Stimulated activated CD8-positive, alpha-beta memory T cell treated with anti-CD3 and anti-CD28 coated beads, Interleukin-7, amount 100 ng/mL, for 4 hours (primary cell): ENCODE data around the gene MTA1.

ENCODE experiments used
- DNase-seq, 2 donors: peaks; one replicate each; pipeline ENCODE4 v3.0.0-alpha.2; 2020; ENCODE audit warnings: low read depth in 2 of 2

Gene MTA1

GRCh38 chr14:105498430-105499255, 79.0 kb downstream of the MTA1 start:
- no peak for DNase-seq

DNA sequence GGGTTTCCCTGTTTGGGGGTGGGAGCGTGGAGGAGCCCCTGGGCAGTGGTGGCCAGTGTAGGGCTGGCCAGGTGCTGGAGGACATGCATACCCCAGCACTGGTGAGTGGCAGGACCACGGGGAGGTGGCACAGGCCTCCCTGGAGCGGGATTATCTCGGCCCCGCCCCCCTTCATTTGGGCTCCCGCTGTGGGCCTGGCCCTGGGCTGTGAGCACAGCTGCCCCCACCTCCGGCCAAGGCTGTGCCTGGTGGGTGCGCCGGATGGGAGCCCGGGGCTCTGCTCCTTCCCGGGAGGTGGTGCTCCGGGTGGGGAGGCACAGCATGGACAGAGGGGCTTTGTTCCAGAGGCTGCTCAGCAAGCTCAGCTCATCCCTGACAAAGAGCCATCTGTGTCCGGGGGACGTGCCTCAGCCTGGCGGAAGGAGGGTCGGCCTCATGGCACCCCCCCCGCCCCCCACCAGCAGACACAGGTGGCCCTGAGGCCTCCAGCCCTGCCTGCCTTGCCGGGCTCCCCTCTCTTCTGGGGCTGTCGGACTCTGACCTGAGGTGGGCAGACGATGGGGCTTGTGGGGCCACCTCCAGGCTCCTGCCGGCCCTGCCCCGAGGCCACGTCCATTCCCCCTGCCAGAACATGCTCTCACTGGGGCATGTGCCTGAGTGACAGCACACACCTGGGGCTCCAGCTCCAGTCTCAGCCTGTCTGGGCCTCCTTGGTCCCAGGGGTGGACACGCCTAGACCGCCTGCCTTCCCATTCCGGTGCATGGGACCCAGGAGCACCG, 79.8 kb downstream of the MTA1 start:
- no peak for DNase-seq

DNA sequence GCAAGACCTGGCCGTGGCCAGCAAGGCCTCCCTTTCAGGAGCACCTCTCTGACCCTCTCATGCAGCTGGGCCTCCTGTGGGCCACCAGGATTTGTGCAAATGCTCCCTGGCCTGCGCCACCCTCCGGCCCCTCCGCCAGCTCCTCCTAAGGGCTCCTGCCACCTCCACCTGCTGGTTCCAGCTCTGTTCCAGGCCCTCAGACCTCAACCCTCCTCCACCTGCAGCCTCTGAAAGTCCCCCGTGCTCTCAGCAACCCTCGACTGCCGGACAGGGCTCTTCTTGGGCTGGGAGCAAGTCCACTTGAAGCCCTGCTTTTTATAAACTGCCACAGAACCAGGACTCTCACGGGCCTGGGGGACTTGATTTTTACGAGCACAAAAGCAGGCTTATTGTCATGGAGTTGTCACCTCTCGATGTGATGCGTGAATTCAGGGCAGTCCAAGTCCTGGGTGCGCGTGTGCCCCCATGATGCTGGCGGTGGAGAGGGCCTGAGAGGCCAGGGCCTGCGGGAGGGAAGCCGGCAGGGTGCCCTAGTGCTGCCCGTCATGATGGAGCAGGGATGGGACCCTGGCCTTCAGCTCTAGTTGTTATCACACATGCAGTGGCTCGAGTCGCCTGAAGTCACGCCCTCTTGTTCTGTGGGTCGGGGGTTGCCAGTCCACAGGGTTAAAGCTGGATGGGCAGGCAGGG, 80.6 kb downstream of the MTA1 start:
- no peak for DNase-seq

DNA sequence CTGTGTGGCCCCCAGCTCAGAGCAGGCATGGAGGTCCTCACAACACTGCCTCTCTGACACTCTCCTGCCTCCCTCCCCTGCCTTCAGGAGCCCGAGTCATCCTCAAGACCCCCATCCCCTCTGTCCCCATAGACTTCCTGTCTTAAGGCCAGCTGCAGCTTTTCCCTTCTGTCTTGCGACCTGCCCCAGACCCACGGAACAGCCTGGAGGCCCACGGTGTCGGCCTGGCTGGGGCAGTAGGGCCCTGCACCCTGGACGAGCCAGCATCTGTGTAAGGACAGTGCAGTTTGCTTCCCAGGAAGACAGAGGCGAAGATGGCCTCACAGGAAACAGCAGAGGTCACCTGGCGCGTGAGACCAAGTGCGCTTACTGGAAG, 81.1 kb downstream of the MTA1 start:
- no peak for DNase-seq

- no peak for DNase-seq
Observed at GRCh38 chr14:105501504-105502291, 82.1 kb downstream of the MTA1 start.

- DNase-seq, result no peak
Observed at GRCh38 chr14:105502446-105503295, 83.0 kb downstream of the MTA1 start.

- DNase-seq, result no peak
Observed at GRCh38 chr14:105503296-105503640, 83.6 kb downstream of the MTA1 start.

DNA sequence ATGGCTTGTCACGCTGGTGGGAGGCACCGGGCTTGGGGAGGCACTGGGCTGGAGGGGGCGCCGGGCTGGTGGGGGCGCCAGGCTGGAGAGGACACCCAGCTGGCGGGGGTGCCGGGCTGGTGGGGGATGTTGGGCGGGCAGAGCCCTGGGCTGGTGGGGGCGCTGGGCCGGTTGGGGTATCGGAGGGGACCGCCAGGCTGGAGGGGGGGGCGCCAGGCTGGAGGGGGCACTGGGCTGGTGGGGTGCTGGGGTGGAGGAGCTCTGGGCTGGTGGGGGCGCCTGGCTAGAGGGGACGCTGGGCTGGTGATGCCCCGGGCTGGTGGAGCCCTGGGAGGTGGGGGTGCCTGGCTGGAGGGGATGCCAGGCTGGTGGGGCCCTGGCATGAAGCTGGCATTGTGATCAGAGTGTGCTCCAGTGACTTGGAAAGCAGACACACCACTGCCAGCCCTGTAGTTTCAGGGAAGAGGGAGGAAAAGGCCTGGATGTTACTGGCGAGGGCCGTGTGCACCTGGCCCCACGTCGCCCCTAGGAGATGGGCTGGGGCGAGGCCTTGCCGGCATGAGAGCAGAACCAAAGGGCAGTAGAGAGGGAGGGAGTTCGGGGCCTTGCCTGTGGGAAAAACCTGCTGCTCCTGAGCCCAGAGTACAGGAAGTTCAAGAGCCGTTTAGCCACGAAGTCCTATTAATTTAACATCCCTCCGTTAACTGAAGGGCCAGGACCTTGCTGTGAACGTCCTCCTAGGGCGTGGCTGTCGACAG, 84.5 kb downstream of the MTA1 start:
- DNase-seq, result no peak

GRCh38 chr14:105505101-105505500, 85.5 kb downstream of the MTA1 start:
- no peak for DNase-seq

DNA sequence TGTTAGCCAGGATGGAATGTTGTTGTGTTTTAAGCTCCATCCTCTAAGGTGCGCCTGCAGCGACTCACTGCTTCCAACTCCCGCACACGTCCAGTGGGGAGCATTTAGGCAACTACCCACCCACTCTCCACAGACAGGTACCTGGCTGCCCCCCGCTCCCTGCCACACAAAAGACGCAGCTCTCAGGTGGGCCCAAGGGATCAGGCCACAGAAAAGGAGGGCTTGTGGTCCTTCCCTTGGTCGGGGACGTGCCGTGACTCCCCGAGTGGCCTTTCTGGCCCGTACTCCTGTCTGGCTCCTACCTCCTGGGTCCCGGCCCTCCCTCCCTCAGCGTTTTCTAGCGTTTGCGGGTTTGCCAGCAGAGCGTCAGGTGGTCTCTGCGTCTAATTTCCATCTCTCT, 87.6 kb downstream of the MTA1 start:
- no peak for DNase-seq

GRCh38 chr14:105508069-105508468, 88.4 kb downstream of the MTA1 start:
- DNase-seq, result no peak

DNA sequence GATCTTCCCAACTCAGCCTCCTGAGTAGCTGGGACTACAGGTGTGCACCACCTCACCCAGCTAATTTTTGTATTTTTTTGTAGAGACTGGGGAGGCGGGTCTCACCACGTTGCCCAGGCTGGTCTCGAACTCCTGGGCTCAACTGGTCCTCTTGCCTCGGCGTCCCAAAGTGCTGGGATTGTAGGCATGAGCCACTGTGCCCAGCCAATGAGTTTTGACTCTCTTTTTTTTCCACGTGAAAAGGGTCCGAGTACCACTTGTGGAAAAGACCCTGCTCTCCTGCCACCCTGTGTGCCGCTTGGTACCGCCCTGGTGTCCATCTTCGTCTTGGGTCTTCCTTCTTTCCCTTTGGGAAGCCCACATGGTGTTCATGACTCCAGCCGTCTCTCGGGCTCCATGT, 89.0 kb downstream of the MTA1 start:
- no peak for DNase-seq

DNA sequence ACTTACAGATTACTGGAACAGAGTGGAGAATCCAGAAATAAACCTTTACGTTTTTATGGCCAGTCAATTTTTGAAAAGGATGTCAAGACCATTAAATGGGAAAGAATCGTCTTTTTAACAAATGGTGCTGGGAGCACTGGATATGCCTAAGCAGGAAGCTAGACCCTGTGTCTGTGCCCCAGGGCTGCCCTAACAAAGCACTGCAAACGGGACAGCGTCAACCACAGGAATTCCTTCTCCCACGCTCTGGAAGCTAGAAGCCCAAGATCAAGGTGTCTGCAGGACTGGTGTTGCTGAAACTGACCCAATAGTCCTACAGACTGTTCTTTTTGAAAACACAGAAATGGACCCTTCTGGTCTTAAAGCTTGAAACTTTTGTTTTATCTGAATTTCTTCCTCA, 97.5 kb downstream of the MTA1 start:
- DNase-seq, result no peak

DNA sequence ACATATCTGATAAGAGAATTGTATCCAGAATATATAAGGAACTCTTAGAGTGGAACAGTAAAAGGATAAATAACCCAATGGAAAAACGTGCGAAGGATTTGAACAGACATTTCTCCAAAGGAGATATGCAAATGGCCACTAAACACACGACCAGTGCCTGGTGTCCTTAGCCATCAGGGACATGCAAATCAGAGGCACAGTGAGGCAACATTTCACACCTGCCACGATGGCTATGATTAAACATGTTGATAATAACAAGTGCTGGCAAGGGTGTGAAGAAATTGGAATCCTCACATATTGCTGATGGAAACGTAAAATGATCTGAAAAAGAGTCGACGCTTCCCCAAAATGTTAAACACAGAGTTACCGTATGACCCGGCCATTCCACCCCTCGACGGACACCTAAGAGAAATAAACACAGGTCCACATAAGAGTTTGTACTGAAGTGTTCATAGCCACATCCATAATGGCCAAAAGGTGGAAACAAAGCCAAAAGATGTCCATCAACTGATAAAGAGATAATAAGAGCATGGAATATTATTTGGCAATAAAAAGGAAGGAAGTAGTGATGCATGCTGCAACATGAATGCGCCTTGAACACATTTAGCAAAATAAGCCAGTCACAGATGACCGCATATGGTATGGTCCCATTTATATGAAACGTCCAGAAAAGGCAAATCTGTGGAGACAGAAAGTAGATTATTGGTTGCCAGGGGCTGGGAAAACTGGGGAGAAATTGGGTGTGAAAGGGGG, 100.5 kb downstream of the MTA1 start:
- no peak for DNase-seq
